ENCODE results near the gene BEAN1. TPM values are rescaled to one million over a fixed set of nuclear protein-coding genes. Genes with fewer than 3 reads are reported as not detected.
A peak's percentile ranks its signal among the peaks of the same experiment; 100 is the strongest.

BEAN1 gene, protein sequence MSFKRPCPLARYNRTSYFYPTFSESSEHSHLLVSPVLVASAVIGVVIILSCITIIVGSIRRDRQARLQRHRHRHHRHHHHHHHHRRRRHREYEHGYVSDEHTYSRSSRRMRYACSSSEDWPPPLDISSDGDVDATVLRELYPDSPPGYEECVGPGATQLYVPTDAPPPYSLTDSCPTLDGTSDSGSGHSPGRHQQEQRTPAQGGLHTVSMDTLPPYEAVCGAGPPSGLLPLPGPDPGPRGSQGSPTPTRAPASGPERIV
- under 0.01 and 0.32 TPM in 2 replicates for total RNA-seq

DNA sequence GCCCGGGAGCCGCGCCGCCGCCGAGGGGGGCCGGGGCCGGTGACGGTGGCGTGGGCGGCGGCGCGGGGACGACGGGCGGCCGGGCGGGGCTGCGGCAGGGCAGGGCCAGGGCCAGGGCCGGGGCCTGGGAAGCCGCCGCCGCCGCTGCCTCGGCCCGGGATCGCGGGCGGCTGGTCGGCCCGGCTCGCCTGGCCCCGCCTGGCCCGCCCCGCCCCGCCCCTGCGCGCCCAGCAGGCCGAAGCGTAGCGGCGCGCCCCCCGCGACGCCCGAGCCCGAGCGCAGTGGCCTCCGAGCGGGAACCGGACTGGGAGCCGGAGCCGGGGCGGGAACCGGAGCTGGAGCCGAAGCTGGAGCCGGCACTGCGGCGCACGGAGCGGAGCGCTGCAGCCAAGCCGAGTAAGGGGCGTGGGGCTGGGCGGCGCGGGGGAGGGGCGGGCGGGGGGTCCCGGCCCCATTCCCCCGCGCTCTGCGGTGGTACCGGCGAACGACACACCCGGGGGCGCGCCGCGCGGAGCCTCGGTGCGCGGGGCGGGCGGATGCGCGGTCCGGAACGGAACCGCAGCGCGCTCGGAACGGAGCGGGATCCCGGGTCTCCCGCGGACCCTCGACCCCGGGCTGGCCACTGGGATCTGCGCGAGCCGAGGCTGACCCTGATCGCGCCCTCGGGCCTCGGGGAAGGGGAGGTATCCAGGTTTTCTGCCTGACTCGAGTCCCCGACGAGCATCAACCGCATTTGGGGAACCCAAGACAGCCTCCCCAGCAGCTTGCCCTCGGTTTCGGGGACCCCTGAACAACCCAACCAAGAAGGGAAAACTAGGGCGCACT is at the start of gene BEAN1:
Gene BEAN1 (plus strand): TSS at position 260 of the 825 bp plus-strand sequence. CDS start 10,382 bp downstream, outside the sequence.
- TF ChIP-seq, protein P1, sequence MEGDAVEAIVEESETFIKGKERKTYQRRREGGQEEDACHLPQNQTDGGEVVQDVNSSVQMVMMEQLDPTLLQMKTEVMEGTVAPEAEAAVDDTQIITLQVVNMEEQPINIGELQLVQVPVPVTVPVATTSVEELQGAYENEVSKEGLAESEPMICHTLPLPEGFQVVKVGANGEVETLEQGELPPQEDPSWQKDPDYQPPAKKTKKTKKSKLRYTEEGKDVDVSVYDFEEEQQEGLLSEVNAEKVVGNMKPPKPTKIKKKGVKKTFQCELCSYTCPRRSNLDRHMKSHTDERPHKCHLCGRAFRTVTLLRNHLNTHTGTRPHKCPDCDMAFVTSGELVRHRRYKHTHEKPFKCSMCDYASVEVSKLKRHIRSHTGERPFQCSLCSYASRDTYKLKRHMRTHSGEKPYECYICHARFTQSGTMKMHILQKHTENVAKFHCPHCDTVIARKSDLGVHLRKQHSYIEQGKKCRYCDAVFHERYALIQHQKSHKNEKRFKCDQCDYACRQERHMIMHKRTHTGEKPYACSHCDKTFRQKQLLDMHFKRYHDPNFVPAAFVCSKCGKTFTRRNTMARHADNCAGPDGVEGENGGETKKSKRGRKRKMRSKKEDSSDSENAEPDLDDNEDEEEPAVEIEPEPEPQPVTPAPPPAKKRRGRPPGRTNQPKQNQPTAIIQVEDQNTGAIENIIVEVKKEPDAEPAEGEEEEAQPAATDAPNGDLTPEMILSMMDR (IDR thresholded peaks at IDR 0.05; ENCODE audit: insufficient read depth, low read depth, low read length): no peak
- DNase-seq (ENCODE audit: low read depth): peak; percentile 24
- peak within 1 kb of the TSS; percentile 43 for H3K4me3 ChIP-seq (ENCODE audit: low read depth, low read length)

DNA sequence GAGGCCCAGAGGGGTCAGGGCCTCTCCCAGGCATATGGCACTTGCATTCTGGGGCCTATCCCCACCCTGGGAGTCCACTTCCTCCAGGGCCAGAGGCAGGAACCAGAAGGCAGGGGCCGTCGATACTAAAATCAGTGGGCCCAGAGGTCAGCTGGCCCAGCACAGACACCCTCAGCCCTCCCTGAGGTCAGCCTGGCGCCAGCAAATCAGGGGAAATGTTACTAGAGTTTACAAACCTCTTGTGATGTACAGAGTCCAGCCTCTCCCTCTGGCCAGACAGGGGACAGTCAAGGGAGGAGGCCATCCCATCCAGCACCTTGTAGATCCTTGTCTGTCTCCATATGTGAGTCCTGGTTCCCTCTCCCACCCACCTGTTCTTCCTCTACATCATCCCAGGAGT is 49.8 kb upstream of the BEAN1 start:
- no peak for DNase-seq (ENCODE audit: low read depth)
- TF ChIP-seq, protein P1 (IDR thresholded peaks at IDR 0.05; ENCODE audit: insufficient read depth, low read depth, low read length): no peak
- no peak overlapping the region for H3K4me3 ChIP-seq (ENCODE audit: low read depth, low read length)

DNA sequence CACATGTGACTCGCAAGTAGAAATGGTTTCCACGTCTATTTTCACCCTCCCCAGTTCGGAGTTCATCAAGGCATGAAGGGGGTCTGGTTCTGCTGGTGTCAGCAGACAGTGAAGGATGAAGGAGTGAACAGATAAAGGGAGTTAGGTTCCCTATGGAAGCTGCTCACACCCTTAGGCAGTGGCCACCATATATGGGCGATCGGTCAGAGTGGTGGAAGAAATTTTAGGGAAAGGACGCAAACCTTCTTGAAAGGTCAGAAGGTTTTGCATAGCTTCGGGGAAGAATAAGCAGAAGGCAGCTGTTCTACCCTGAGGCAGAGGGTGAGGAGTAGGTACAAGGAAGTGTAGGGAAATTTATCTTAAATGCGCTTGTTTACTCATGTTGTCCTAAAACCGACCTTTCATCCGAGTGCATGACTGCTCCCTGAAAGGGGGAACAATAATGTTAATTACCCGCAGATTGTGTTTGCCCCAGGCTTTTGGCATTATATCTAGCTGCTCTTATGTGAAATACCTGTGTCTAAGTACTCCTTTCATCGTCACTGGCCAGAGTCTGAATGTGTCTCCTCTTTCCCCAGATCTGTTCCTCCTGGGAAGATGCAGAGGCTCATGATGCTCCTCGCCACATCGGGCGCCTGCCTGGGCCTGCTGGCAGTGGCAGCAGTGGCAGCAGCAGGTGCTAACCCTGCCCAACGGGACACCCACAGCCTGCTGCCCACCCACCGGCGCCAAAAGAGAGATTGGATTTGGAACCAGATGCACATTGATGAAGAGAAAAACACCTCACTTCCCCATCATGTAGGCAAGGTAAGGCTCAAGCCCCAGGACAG is 48.1 kb upstream of the BEAN1 start:
- TF ChIP-seq, protein P1 (IDR thresholded peaks at IDR 0.05; ENCODE audit: insufficient read depth, low read depth, low read length): no peak
- DNase-seq (ENCODE audit: low read depth): no peak
- no peak overlapping the region for H3K4me3 ChIP-seq (ENCODE audit: low read depth, low read length)

DNA sequence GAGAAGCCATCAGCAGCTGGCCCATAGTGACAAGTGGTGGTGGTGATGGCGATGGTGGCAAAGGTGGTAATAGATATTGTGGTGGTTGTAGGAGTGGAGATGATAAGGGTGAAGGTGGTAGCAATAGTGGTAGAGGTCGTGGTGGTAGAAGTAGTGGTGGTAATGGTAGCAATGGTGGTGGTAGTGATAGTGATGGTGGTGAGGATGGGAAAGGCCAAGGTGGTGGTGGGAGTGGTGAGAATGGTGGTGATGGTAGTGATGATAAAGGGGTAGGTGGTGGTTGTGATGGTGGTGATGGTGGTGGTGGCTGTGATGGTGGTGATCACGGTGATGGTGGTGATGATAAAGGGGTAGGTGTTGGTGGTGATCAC is 47.5 kb upstream of the BEAN1 start:
- DNase-seq (ENCODE audit: low read depth): no peak
- TF ChIP-seq, protein P1 (IDR thresholded peaks at IDR 0.05; ENCODE audit: insufficient read depth, low read depth, low read length): no peak
- H3K4me3 ChIP-seq (ENCODE audit: low read depth, low read length): no peak overlapping the region

DNA sequence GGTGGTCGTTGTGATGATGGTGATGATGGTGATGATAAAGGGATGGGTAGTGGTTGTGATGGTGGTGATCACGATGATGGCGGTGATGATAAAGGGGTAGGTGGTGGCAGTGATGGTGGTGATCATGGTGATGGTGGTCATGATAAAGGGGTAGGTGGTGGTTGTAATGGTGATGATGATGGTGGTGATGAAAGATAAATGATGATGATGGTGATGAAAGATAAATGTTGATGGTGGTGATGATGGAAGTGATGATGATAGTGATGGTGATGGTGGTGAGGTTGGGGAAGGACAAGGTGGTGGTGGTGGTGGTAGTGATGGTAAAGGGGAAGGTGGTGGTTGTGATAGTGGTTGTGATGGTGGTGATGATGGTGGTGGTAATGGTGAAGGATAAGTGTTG is 46.7 kb upstream of the BEAN1 start:
- H3K4me3 ChIP-seq (ENCODE audit: low read depth, low read length): no peak overlapping the region
- DNase-seq (ENCODE audit: low read depth): no peak
- TF ChIP-seq, protein P1 (IDR thresholded peaks at IDR 0.05; ENCODE audit: insufficient read depth, low read depth, low read length): no peak

DNA sequence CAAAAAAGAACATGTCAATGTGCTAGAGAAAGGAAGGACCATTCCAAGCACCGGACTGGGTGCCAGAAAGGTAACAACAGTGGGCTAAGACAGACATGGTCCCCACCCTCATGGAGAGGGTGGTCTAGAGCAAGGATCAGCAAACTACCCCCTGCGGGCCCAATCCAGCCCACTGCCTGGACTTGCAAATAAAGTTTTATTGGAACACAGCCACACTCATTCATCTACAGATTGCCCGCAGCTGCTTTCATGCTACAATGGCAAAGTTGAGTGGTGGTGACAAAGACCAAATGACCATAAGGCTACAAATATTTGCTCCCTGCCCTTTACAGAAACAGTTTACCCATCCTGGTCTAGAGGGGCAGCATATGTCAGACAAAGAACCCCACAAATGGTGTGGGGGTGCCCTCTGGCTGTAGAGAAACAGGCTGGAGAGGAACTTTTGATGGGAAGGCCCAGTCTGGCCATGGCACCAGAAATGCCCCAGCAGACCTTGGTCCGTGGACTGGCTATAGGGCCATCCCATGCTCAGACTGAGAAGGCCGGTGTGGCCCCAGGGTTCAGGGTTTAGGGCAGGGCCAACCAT is 45.4 kb upstream of the BEAN1 start:
- TF ChIP-seq, protein P1 (IDR thresholded peaks at IDR 0.05; ENCODE audit: insufficient read depth, low read depth, low read length): no peak
- no peak for DNase-seq (ENCODE audit: low read depth)

More for the DNA sequence above, 45.4 kb upstream of the BEAN1 start:
- no peak overlapping the region for H3K4me3 ChIP-seq (ENCODE audit: low read depth, low read length)

Measured in fibroblast of villous mesenchyme (primary cell).